ENCODE data around the gene SMNDC1. TPM values are rescaled to one million over a fixed set of nuclear protein-coding genes. Genes with fewer than 3 reads are reported as not detected.

SMNDC1 gene
- total and polyA plus RNA-seq, 10 of the 15 experiments (the other 5 are each of a cell fraction or from before 2014, with no cell fraction given): 4.6 to 37.2 (median 18.1) TPM

DNA sequence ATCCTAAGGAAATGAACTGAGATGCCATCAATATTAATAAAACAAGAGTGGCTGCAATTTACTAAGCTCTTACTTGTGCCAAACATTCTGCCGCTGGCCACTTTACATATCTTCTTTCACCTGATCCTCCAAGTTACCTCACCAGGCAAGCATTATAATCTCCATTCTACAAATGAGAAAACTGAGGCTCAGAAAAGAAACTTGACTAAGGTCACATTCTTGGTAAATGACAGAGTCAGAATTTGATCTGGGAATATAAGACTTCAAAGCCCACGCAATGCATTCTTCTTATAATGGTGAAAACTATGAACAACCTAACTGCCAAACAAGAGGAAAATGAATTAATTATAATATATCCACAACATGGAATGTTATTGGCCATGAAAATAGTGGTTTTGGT lies 46.1 kb upstream of the SMNDC1 start (continued):
- TF ChIP-seq, protein P1, sequence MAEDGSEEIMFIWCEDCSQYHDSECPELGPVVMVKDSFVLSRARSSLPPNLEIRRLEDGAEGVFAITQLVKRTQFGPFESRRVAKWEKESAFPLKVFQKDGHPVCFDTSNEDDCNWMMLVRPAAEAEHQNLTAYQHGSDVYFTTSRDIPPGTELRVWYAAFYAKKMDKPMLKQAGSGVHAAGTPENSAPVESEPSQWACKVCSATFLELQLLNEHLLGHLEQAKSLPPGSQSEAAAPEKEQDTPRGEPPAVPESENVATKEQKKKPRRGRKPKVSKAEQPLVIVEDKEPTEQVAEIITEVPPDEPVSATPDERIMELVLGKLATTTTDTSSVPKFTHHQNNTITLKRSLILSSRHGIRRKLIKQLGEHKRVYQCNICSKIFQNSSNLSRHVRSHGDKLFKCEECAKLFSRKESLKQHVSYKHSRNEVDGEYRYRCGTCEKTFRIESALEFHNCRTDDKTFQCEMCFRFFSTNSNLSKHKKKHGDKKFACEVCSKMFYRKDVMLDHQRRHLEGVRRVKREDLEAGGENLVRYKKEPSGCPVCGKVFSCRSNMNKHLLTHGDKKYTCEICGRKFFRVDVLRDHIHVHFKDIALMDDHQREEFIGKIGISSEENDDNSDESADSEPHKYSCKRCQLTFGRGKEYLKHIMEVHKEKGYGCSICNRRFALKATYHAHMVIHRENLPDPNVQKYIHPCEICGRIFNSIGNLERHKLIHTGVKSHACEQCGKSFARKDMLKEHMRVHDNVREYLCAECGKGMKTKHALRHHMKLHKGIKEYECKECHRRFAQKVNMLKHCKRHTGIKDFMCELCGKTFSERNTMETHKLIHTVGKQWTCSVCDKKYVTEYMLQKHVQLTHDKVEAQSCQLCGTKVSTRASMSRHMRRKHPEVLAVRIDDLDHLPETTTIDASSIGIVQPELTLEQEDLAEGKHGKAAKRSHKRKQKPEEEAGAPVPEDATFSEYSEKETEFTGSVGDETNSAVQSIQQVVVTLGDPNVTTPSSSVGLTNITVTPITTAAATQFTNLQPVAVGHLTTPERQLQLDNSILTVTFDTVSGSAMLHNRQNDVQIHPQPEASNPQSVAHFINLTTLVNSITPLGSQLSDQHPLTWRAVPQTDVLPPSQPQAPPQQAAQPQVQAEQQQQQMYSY (CRISPR knock-in tag; IDR thresholded peaks at IDR 0.05): no peak
- TF ChIP-seq RCOR1 (conservative IDR thresholded peaks at IDR 0.05; ENCODE audit: low read depth, low read length) (no peak), NR2C1 (IDR thresholded peaks at IDR 0.05) (no peak), TCF7 (IDR thresholded peaks at IDR 0.05; ENCODE audit: borderline replicate concordance) (no peak), SREBF2 (IDR thresholded peaks at IDR 0.05; ENCODE audit: low read length) (no peak)

DNA sequence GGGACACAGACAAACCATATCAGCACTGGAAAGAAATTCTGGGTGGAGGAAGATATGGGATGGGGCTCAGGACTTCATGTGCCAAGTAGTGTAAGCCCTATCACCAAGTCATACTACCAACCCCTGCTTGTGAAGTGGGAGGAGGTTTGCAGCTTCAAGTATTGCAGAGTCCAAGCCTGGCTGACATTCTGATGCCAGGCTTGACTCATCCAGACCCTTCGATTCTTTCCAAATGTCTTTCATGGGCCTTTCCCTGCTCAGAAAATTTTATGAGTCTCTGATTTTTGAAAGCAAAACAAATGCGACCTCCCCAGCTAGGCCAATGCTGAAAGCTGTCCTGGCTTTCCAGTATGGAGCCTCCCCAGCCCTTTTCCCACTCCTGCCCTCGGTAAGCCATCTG lies 45.1 kb upstream of the SMNDC1 start:
- Histone ChIP-seq H3K9me3 (replicated peaks; ENCODE audit: control insufficient read depth, insufficient read depth, low read length) (no peaks in the 10 kb centered on the region), H3K36me3 (ENCODE audit: control insufficient read depth in 2 of 2, insufficient read depth in 2 of 2, low read length in 1 of 2) (no peaks in the 10 kb centered on the region), H3K9ac (ENCODE audit: control insufficient read depth, insufficient read depth, low read length) (no peak overlapping the region), H3K4me3 (no peak overlapping the region), H3K4me2 (ENCODE audit: control insufficient read depth, insufficient read depth) (no peak overlapping the region), H3K27me3 (replicated peaks in 1 of 2; ENCODE audit: control insufficient read depth in 2 of 2, insufficient read depth in 2 of 2, low read length in 1 of 2) (no peaks in the 10 kb centered on the region), H3K79me2 (ENCODE audit: control insufficient read depth, insufficient read depth, low read length) (no peaks in the 10 kb centered on the region), H4K20me1 (ENCODE audit: control insufficient read depth, insufficient read depth) (no peaks in the 10 kb centered on the region), H3K27ac (ENCODE audit: control insufficient read depth, insufficient read depth) (no peak overlapping the region), H3K4me1 (ENCODE audit: control insufficient read depth, insufficient read depth, low read length) (peaks cover 14% of the 10 kb centered on the region), H2AFZ (ENCODE audit: control insufficient read depth, low read depth, low read length) (no peak overlapping the region)
- FAIRE-seq: no peak
- ATAC-seq: no peak
- intact Hi-C loops (cut with micrococcal nuclease; ENCODE audit: unreplicated experiment) (no loop called here), in situ Hi-C loops (cut with MboI) (loop anchor here (5.0 kb wide), 1 partner anchor 197 kb away; no protein-coding TSS in a partner anchor)
- CTCF ChIA-PET: interaction anchor here (0.9 to 1.5 kb wide), 3 partner anchors 8 to 149 kb away, joined by 3 to 4 read pairs (median 3); no protein-coding TSS in a partner anchor
- BruUV-seq (replicated peaks): no TSS peak
- 13% methylated on average over 3 of the region's 3 CpGs for WGBS (ENCODE audit: insufficient coverage, insufficient replicate concordance, low lambda C conversion rate, missing lambda C conversion rate)
- POLR2A ChIA-PET: interaction anchor here (0.9 to 1.9 kb wide), 3 partner anchors 13 to 149 kb away, joined by 3 to 5 read pairs (median 3); no protein-coding TSS in a partner anchor
- SMC1A ChIA-PET (ENCODE audit: uncharacterized antibody, unreplicated experiment): interaction anchor here (0.7 to 8.6 kb wide), 10 partner anchors 15 to 197 kb away, joined by 3 to 191 read pairs (median 4); no protein-coding TSS in a partner anchor
- no peak for DNase-seq (ENCODE audit: low read depth, low spot score)
- RAD21 ChIA-PET (ENCODE audit: unreplicated experiment): interaction anchor here (0.6 to 2.0 kb wide), 3 partner anchors 36 to 200 kb away, joined by 3 to 5 read pairs (median 3); no protein-coding TSS in a partner anchor
- no peak for TF ChIP-seq EP300 (IDR thresholded peaks at IDR 0.05; ENCODE audit: borderline replicate concordance in 1 of 2, control insufficient read depth in 1 of 2, low read depth in 2 of 2, low read length in 2 of 2)
- no peak for TF ChIP-seq RUNX3 (IDR thresholded peaks at IDR 0.05; ENCODE audit: low read length)
- TF ChIP-seq GABPA (IDR thresholded peaks at IDR 0.05; ENCODE audit: low read depth): no peak
- TF ChIP-seq IRF4 (IDR thresholded peaks at IDR 0.05; ENCODE audit: low read depth, low read length): no peak
- TF ChIP-seq CREM (IDR thresholded peaks at IDR 0.05; ENCODE audit: low read depth): no peak
- TF ChIP-seq CHD2 (IDR thresholded peaks at IDR 0.05; ENCODE audit: borderline replicate concordance, low read depth, low read length): no peak
- TF ChIP-seq NBN (IDR thresholded peaks at IDR 0.05): no peak
- no peak for TF ChIP-seq FOXK2 (IDR thresholded peaks at IDR 0.05)
- TF ChIP-seq KLF5 (IDR thresholded peaks at IDR 0.05; ENCODE audit: partially characterized antibody): no peak
- no peak for TF ChIP-seq ZNF207 (IDR thresholded peaks at IDR 0.05; ENCODE audit: borderline replicate concordance)
- TF ChIP-seq BCLAF1 (IDR thresholded peaks at IDR 0.05): no peak
- TF ChIP-seq ZNF622 (IDR thresholded peaks at IDR 0.05): no peak
- no peak for TF ChIP-seq TAF1 (IDR thresholded peaks at IDR 0.05; ENCODE audit: borderline replicate concordance, low read depth, low read length)
- TF ChIP-seq CBFB (IDR thresholded peaks at IDR 0.05; ENCODE audit: low read depth): no peak
- no peak for TF ChIP-seq ZNF217 (IDR thresholded peaks at IDR 0.05)
